Measurements from ENCODE around the gene GRM7.

The GRM7 gene

GRCh38 chr3:7504886-7505775 is 644.2 kb downstream of the GRM7 start:
- no peak for DNase-seq (ENCODE audit: low read depth)

- no peak for DNase-seq (ENCODE audit: low read depth)
Measured at GRCh38 chr3:7506606-7507180, 645.8 kb downstream of the GRM7 start.

DNA sequence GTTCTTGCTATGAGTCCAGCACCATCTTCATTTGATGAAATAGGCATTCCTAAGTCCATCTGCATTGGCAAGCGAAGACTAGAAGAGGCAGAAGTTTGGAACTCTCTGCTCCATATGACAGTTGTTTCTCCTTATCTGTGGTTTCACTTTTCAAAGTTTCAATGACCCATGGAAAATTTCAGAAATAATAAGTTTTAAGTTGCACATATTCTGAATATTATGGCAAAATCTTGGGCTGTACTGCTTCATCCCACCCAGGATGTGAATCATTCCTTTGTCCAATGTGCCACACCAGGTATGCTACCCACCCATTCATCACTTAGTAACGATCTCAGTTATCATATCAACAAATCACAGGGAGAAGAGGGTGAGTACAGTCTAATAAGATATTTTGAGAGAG is 647.9 kb downstream of the GRM7 start:
- DNase-seq (ENCODE audit: low read depth), result no peak

GRCh38 chr3:7512048-7512447 is 651.1 kb downstream of the GRM7 start:
- DNase-seq (ENCODE audit: low read depth), result no peak

DNA sequence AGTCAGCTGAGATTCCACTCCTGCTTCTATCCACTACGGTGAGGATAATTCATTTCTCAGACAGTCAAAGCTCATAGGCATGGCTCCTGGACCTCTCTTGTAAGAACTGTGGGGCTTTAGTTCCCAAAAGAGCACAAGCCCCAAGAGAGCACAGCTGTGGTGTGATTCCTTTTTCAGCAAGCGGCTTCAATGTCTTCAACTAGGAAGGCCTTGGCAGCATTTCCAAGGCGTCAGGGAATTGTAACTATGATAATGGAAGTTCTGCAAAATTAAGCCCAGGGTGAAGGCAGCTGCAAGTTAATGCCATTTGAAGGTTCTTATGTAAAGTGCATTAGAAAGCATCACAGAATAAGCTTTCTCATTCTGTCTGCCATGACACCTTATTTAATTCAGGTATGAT is 657.1 kb downstream of the GRM7 start:
- DNase-seq (ENCODE audit: low read depth), result no peak

DNA sequence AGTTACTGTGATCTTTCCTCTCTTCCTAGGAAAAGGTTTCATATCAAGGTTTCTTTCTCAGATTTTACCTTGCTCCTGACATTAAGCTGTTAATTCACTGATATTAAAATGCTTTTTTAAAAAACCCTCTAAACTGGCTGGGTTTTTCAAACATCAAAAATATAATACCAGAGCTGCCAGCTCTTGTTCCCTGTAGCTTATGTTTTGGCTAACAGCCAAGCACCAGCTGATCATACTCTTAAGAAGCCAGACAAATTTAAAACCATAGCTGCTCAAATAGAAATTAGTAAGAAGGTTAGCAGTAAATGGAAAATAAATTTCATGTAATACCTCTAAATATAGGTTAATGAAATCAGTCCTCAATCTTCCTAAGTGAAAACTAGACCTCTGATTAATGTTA is 657.5 kb downstream of the GRM7 start:
- no peak for DNase-seq (ENCODE audit: low read depth)

- DNase-seq (ENCODE audit: low read depth), result no peak
Measured at GRCh38 chr3:7520059-7520458, 659.1 kb downstream of the GRM7 start.

DNA sequence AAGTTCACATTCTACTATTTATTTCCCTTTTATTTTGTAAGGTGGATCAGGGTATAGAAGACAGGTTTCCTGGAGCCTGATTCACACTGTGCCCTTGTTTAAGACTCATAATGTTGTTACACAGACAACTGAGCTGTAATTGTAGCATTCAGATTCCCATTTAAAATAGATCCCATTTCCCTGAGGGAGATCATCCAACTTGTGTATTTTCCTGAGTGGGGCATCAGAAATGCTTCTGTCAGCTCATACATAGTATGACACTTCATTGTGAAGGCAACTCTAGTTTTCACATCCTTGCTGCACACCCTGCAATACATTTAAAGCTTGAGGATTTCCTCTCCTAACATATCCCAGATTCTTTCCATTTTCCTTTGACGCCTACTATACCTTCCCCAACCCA is 659.7 kb downstream of the GRM7 start:
- DNase-seq (ENCODE audit: low read depth), result no peak

GRCh38 chr3:7536510-7536909 is 675.6 kb downstream of the GRM7 start:
- no peak for DNase-seq (ENCODE audit: low read depth)

- DNase-seq (ENCODE audit: low read depth), result no peak
Measured at GRCh38 chr3:7536921-7537320, 676.0 kb downstream of the GRM7 start.

DNA sequence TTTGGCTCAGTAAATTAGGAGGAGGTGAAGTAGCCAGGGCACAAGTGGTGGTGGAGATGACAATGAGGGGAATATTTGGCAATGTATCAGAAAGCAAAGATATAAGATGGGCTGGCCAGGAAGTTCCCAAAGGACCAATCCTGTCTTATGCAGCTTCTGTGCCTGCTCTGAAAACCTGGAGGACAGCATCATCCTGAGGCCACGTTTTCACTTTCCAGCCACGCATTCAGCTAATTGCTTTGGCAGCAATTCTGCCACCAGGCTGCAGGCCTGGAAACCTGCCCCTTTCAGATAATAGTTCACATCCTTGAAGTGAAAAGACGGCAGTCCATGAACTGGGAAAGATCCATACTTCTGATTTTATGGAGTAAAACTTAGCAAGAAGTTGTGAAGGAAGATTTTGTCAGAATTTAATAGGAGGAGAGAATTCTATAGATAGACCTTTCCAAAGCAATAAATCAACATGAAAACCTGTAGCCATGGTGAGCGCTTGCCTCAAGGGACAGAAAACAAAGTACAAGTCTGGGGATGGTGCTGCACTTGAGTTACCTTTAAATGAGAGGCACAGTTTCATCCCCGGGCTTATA is 682.5 kb downstream of the GRM7 start:
- DNase-seq (ENCODE audit: low read depth), result no peak

- DNase-seq (ENCODE audit: low read depth), result no peak
Measured at GRCh38 chr3:7545334-7545733, 684.4 kb downstream of the GRM7 start.

DNA sequence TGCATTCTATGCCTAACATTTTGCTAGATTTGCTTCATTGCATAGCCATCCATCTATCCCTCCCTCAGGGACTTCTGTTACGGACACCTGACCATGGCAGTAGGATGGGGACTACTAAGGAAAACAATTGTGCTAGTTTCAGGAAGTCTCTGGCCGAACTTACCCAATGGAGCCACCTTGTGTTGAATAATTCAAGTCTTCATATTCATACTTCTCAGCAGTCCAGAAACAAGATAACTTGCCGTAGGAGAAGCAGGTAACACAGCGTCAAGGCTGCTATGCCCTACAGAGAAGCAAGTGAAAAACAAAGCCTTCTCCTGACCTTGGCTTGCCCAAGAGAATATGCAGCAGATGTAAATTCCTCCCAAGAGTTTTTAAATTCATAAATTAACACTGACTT is 685.3 kb downstream of the GRM7 start:
- no peak for DNase-seq (ENCODE audit: low read depth)

GRCh38 chr3:7547826-7548225 is 686.9 kb downstream of the GRM7 start:
- DNase-seq (ENCODE audit: low read depth), result no peak

DNA sequence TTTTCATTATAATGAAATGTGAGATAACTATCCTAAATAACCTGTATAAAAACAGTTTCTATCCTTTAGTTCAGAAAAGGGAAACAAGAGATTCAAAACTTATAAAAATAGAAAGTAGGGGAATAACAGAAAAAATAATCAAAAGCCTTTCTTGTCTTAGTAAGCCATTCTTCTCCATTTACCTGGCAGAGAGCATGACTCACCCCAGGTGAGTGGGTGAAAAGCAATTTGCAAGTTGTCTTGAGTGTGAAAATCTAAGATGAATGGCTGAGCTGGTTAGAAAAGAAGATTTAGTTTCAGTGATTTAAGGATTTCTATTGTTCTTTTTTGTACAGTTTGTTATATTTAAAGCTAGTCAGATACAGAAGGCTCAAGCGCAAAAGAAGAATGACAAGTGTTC is 702.0 kb downstream of the GRM7 start:
- no peak for DNase-seq (ENCODE audit: low read depth)

DNA sequence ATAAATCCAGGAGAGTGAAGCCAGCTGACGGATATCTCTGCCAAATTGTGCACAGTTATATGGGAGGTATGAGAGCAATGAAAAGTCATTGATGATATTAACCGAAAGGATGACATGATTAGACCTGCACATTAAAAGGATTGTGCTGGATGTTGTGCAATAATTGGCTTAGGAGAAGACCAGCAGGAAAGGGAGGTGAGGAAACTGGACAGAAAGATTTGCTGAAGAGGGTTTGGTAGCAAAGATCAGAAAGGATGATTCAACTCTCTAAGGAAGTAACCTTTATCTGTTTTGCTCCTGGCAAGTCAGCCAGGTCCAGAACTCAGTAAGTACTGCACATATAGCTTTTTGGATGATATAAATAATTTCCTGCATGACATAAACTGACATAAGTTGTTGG is 704.7 kb downstream of the GRM7 start:
- no peak for DNase-seq (ENCODE audit: low read depth)

GRCh38 chr3:7567160-7567559 is 706.2 kb downstream of the GRM7 start:
- no peak for DNase-seq (ENCODE audit: low read depth)

DNA sequence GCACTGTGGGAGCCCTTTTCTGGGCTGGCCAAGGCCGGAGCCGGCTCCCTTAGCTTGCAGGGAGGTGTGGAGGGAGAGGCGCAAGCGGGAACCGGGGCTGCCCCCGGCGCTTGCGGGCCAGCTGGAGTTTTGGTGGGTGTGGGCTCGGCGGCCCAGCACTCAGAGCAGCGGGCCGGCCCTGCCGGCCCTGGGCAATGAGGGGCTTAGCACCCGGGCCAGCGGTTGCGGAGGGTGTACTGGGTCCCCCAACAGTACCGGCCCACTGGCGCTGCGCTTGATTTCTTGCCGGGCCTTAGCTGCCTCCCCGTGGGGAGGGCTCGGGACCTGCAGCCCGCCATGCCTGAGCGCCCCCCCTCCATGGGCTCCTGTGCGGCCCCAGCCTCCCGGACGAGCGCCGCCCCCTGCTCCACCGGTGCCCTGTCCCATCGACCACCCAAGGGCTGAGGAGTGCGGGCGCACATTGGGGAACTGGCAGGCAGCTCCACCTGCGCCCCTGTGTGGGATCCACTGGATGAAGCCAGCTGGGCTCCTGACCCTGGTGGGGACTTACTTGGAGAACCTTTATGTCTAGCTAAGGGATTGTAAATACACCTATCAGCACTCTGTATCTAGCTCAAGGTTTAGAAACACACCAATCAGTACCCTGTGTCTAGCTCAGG is 707.7 kb downstream of the GRM7 start:
- no peak for DNase-seq (ENCODE audit: low read depth)

- DNase-seq (ENCODE audit: low read depth), result no peak
Measured at GRCh38 chr3:7573330-7573729, 712.4 kb downstream of the GRM7 start.

DNA sequence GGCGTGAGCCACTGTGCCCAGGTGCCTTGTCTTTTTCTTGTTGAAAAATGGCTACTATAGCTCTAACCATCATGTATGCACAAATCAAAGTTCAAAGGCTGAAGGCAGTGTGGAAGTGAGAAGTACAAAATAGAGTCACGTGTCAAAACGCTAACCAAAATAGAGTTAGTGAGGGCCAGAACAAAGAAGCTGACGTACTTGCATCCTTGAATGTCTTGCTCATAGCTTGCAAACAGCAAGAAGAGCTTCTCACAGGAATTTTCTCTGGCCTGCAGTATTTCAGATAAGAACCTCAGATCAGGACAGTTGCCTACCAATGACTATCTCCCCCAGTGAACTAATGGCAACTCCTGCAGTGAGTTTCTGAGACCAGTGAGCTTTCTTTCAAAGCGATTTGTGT is 713.5 kb downstream of the GRM7 start:
- DNase-seq (ENCODE audit: low read depth), result no peak

GRCh38 chr3:7576071-7576470 is 715.2 kb downstream of the GRM7 start:
- no peak for DNase-seq (ENCODE audit: low read depth)

GRCh38 chr3:7576506-7576905 is 715.6 kb downstream of the GRM7 start:
- no peak for DNase-seq (ENCODE audit: low read depth)

DNA sequence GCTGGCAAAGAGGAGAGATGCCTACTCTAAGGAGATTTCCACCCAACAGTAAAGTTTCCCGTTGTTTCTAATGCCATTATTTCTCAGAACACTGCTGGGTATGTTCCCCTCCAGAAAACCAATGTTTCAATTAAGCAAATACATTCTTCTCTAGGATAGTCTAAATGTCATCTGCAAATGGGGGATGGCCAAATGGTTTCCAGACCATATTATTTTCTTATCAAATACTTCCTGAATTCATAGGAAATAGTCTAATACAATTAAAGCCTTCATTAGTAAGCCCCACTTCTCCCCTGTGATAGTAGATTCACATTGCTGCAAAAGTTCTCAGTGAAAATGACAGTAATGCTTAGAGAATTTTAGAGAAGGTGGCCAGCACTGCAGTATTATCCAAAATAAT is 716.6 kb downstream of the GRM7 start:
- no peak for DNase-seq (ENCODE audit: low read depth)

Data from T-helper 22 cell (primary cell).